ENCODE data around the gene DISP1. TPM values are rescaled to one million over a fixed set of nuclear protein-coding genes. Genes with fewer than 3 reads are reported as not detected.

DISP1 gene
- total RNA-seq, 1 donor from 2014 or later = 0.53 TPM

- TF ChIP-seq CTCF (IDR thresholded peaks at IDR 0.05; ENCODE audit: insufficient read depth, low read length, severe bottlenecking) = no peak
- no peak for DNase-seq (ENCODE audit: low read depth)
- H3K4me3 ChIP-seq (ENCODE audit: low read depth, low read length) = no peak overlapping the region
- no peak for FAIRE-seq
- H3K27me3 ChIP-seq (ENCODE audit: control insufficient read depth, insufficient read depth, low read length) = no peaks in the 10 kb centered on the region
- no peaks in the 10 kb centered on the region for H3K36me3 ChIP-seq (ENCODE audit: control insufficient read depth, insufficient read depth, low read length)
Measured at GRCh38 chr1:222828939-222829338, 14.1 kb downstream of the DISP1 start.

- no peaks in the 10 kb centered on the region for H3K36me3 ChIP-seq (ENCODE audit: control insufficient read depth, insufficient read depth, low read length)
- H3K4me3 ChIP-seq (ENCODE audit: low read depth, low read length) = no peak overlapping the region
- H3K27me3 ChIP-seq (ENCODE audit: control insufficient read depth, insufficient read depth, low read length) = no peaks in the 10 kb centered on the region
- TF ChIP-seq CTCF (IDR thresholded peaks at IDR 0.05; ENCODE audit: insufficient read depth, low read length, severe bottlenecking) = no peak
- no peak for FAIRE-seq
- no peak for DNase-seq (ENCODE audit: low read depth)
Measured at GRCh38 chr1:222829868-222830267, 15.0 kb downstream of the DISP1 start.

- DNase-seq (ENCODE audit: low read depth) (no peak), FAIRE-seq (no peak)
- Histone ChIP-seq H3K4me3 (ENCODE audit: low read depth, low read length) (no peak overlapping the region), H3K36me3 (ENCODE audit: control insufficient read depth, insufficient read depth, low read length) (no peaks in the 10 kb centered on the region), H3K27me3 (ENCODE audit: control insufficient read depth, insufficient read depth, low read length) (no peaks in the 10 kb centered on the region)
- no peak for TF ChIP-seq CTCF (IDR thresholded peaks at IDR 0.05; ENCODE audit: insufficient read depth, low read length, severe bottlenecking)
Measured at GRCh38 chr1:222833356-222833876, 18.6 kb downstream of the DISP1 start.

GRCh38 chr1:222843469-222844410 lies 28.9 kb downstream of the DISP1 start:
- Histone ChIP-seq H3K27me3 (ENCODE audit: control insufficient read depth, insufficient read depth, low read length) (no peaks in the 10 kb centered on the region), H3K36me3 (ENCODE audit: control insufficient read depth, insufficient read depth, low read length) (no peaks in the 10 kb centered on the region), H3K4me3 (ENCODE audit: low read depth, low read length) (no peak overlapping the region)
- TF ChIP-seq CTCF (IDR thresholded peaks at IDR 0.05; ENCODE audit: insufficient read depth, low read length, severe bottlenecking) = no peak
- FAIRE-seq (no peak), DNase-seq (ENCODE audit: low read depth) (peak; percentile 53)

GRCh38 chr1:222844411-222844779 lies 29.6 kb downstream of the DISP1 start:
- DNase-seq (ENCODE audit: low read depth) (no peak), FAIRE-seq (no peak)
- no peaks in the 10 kb centered on the region for H3K27me3 ChIP-seq (ENCODE audit: control insufficient read depth, insufficient read depth, low read length)
- TF ChIP-seq CTCF (IDR thresholded peaks at IDR 0.05; ENCODE audit: insufficient read depth, low read length, severe bottlenecking) = no peak
- H3K36me3 ChIP-seq (ENCODE audit: control insufficient read depth, insufficient read depth, low read length) = no peaks in the 10 kb centered on the region
- H3K4me3 ChIP-seq (ENCODE audit: low read depth, low read length) = no peak overlapping the region

Data from bronchial epithelial cell (primary cell).